ENCODE data around the gene ERN1. TPM values are rescaled to one million over a fixed set of nuclear protein-coding genes. Genes with fewer than 3 reads are reported as not detected.
A peak's percentile ranks its signal among the peaks of the same experiment; 100 is the strongest.

Gene ERN1
- total RNA-seq, 1 experiment from 2014 or later: 7.3 TPM

DNA sequence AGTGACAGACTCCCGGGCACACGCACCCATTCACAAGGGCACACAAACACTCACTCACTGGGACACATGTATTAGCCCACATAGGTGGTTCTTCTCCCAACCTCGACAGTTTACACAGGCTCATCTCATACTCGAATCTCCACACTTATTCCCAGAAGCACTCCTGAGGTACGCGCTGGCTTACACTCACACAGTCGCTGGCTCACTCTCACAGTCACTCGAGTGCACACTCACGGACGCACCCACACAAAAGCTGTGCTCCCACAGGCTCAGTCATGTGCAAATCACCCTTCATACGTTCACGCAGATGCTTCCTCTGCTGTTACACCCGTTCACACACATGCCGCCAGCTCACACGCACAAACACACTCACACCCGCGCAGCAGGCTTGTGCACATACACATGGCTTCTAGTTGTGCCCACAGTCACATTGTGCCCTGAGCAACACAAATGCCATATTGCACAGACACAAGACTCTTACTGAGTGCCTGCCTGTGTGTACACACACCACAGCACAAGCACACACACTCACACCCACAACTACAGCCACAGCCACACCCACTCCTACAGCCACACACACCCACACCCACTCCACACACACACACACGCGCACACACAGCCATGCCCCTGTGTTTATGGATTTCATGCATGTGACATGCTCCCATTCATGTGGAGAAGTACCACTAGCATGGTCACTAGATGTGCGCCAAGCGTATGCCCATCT is 140.2 kb downstream of the ERN1 start:
- DNase-seq (ENCODE audit: low spot score): no peak

Small RNAs within 50 kb of the gene (small RNA-seq; reads per million reads assigned to genes)
- 56,522 reads per million, percentile 100 among the genes with 10 or more reads in this experiment for gene SNORD104

Other genes with a start within 250 kb of the ERN1 start
- gene GH2, start 248.2 kb downstream of the ERN1 start, total RNA-seq (2014; rRNA removed; shearing (Covaris generic)): not detected in 2 replicates
- gene CSH1, start 233.6 kb downstream of the ERN1 start, total RNA-seq (2014; rRNA removed; shearing (Covaris generic)): not detected in 2 replicates
- gene CSHL1, start 218.9 kb downstream of the ERN1 start, total RNA-seq (2014; rRNA removed; shearing (Covaris generic)): not detected in 2 replicates
- gene GH1, start 211.3 kb downstream of the ERN1 start, total RNA-seq (2014; rRNA removed; shearing (Covaris generic)): not detected in 2 replicates
- not detected in 2 replicates for gene CD79B, start 197.8 kb downstream of the ERN1 start, total RNA-seq (2014; rRNA removed; shearing (Covaris generic))
- gene SCN4A, start 157.2 kb downstream of the ERN1 start, total RNA-seq (2014; rRNA removed; shearing (Covaris generic)): not detected in 2 replicates
- gene PRR29, start 131.8 kb downstream of the ERN1 start, total RNA-seq (2014; rRNA removed; shearing (Covaris generic)): 0.10 TPM in 1 of 2 replicates, not detected in the other
- 0.21 and 0.64 TPM in 2 replicates for gene ICAM2, start 109.5 kb downstream of the ERN1 start, total RNA-seq (2014; rRNA removed; shearing (Covaris generic))
- 9.7 and 9.8 TPM in 2 replicates for gene TEX2, start 133.1 kb upstream of the ERN1 start, total RNA-seq (2014; rRNA removed; shearing (Covaris generic))